Astrocyte (in vitro differentiated cells and primary cell): ENCODE results near the gene FPGS. TPM values are rescaled to one million over a fixed set of nuclear protein-coding genes. Genes with fewer than 3 reads are reported as not detected.

Source experiments
- DNase-seq: peaks from one replicate; pipeline ENCODE4 v3.0.0-alpha.2; 2010; ENCODE audit warnings: low read depth
- FAIRE-seq: peaks from 2 replicates; lab custom pipeline; 2011; peaks lifted over from hg19 to GRCh38; lab: Jason Lieb, UNC
- H2AFZ ChIP-seq: 2 replicates; pipeline ENCODE4 v1.6.0; 2012; ENCODE audit warnings: low read depth, low read length, inconsistent platforms
- H3K27ac ChIP-seq: 2 replicates; pipeline ENCODE4 v1.5.1; 2011; ENCODE audit warnings: low read depth, low read length, inconsistent platforms
- H3K27me3 ChIP-seq: 2 replicates; pipeline ENCODE4 v1.6.0; 2011; ENCODE audit warnings: low read length, inconsistent platforms; ENCODE audit not compliant: insufficient read depth
- H3K36me3 ChIP-seq: 2 replicates; pipeline ENCODE4 v1.5.1; 2011; ENCODE audit warnings: low read length, inconsistent platforms; ENCODE audit not compliant: insufficient read depth
- H3K4me1 ChIP-seq: 2 replicates; pipeline ENCODE4 v1.5.1; 2011; ENCODE audit warnings: low read length, inconsistent platforms; ENCODE audit not compliant: insufficient read depth
- H3K4me2 ChIP-seq: 2 replicates; pipeline ENCODE4 v1.6.0; 2012; ENCODE audit warnings: low read length, inconsistent platforms
- H3K4me3 ChIP-seq: 2 replicates; pipeline ENCODE4 v1.5.1; 2011; ENCODE audit warnings: low read depth, mild to moderate bottlenecking, low read length, inconsistent platforms; ENCODE audit not compliant: insufficient read depth
- H3K79me2 ChIP-seq: 2 replicates; pipeline ENCODE4 v1.6.0; 2012; ENCODE audit warnings: mild to moderate bottlenecking, low read length, inconsistent platforms; ENCODE audit not compliant: insufficient read depth
- H3K9ac ChIP-seq: 2 replicates; pipeline ENCODE4 v1.6.0; 2012; ENCODE audit warnings: mild to moderate bottlenecking, low read length, inconsistent platforms
- H3K9me3 ChIP-seq: 2 replicates; pipeline ENCODE4 v1.5.1; 2012; ENCODE audit warnings: low read depth, mild to moderate bottlenecking, low read length, inconsistent platforms; ENCODE audit not compliant: insufficient read depth
- H4K20me1 ChIP-seq: 2 replicates; pipeline ENCODE4 v1.6.0; 2012; ENCODE audit warnings: low read length, inconsistent platforms; ENCODE audit not compliant: insufficient read depth
- H3K27ac Mint-ChIP-seq: one replicate; pipeline ENCODE4 v1.8.0; 2021; ENCODE audit warnings: mild to moderate bottlenecking, mixed read lengths; ENCODE audit not compliant: unreplicated experiment
- H3K27me3 Mint-ChIP-seq: one replicate; pipeline ENCODE4 v1.8.0; 2021; ENCODE audit warnings: low read depth, mixed read lengths; ENCODE audit not compliant: unreplicated experiment
- H3K36me3 Mint-ChIP-seq: one replicate; pipeline ENCODE4 v1.8.0; 2021; ENCODE audit warnings: low read depth, mixed read lengths; ENCODE audit not compliant: unreplicated experiment
- H3K4me1 Mint-ChIP-seq: one replicate; pipeline ENCODE4 v1.8.0; 2021; ENCODE audit warnings: low read depth, mixed read lengths; ENCODE audit not compliant: unreplicated experiment
- H3K4me3 Mint-ChIP-seq: one replicate; pipeline ENCODE4 v1.8.0; 2021; ENCODE audit warnings: mild to moderate bottlenecking, moderate library complexity, mixed read lengths; ENCODE audit not compliant: unreplicated experiment
- H3K9me3 Mint-ChIP-seq: one replicate; pipeline ENCODE4 v1.8.0; 2021; ENCODE audit warnings: mild to moderate bottlenecking, mixed read lengths; ENCODE audit not compliant: unreplicated experiment
- CTCF ChIP-seq: IDR thresholded peaks from 2 replicates; pipeline ENCODE4 v1.5.1; 2011; ENCODE audit warnings: low read depth, mild to moderate bottlenecking, inconsistent platforms, low read length, moderate library complexity; ENCODE audit not compliant: insufficient read depth
- EZH2 ChIP-seq: IDR thresholded peaks from 2 replicates; pipeline ENCODE4 v1.6.1; 2012; ENCODE audit warnings: mild to moderate bottlenecking, low read length, inconsistent platforms; ENCODE audit not compliant: insufficient read depth
- total RNA-seq: library from RNA; stranded (reverse); gene quantifications from 2 replicates; pipeline ENCODE4 v1.2.1, GENCODE V29; 2021

The FPGS gene
- total RNA-seq, 1 donor from 2014 or later, result 49.4 TPM

DNA sequence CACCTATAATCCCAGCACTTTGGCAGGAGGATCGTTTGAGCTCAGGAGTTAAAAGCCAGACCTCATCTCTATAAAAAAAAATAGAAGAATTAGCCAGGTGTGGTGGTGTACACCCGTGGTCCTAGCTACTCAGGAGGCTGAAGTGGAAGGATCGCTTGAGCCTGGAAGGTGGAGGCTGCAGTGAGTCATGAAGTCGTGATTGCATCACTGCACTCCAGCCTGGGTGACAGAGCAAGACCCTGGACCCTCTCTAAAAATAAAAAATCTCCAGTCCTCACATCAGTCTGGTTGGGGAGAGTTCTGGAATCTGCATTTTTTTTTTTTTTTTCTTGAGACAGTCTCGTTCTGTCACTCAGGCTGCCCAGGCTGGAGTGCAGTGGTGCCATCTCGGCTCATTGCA lies 9.3 kb downstream of the FPGS start:
- Histone ChIP-seq H3K27ac (no peak overlapping the region), H3K9me3 (no peaks in the 10 kb centered on the region), H2AFZ (no peak overlapping the region), H3K79me2 (peaks cover 6% of the 10 kb centered on the region), H3K4me2 (no peak overlapping the region), H3K9ac (no peak overlapping the region), H3K36me3 (peaks cover 11% of the 10 kb centered on the region), H3K27me3 (no peaks in the 10 kb centered on the region), H4K20me1 (peaks cover 30% of the 10 kb centered on the region), H3K4me1 (no peaks in the 10 kb centered on the region), H3K4me3 (no peak overlapping the region)
- Mint-ChIP-seq H3K9me3 (no peaks in the 10 kb centered on the region), H3K27me3 (no peaks in the 10 kb centered on the region), H3K4me1 (peaks cover 2% of the 10 kb centered on the region), H3K36me3 (peaks cover 16% of the 10 kb centered on the region), H3K4me3 (no peak overlapping the region), H3K27ac (no peak overlapping the region)
- TF ChIP-seq CTCF, result no peak
- DNase-seq, result no peak
- FAIRE-seq, result no peak

- FAIRE-seq (no peak), DNase-seq (no peak)
- peaks cover 9% of the 10 kb centered on the region for H3K36me3 Mint-ChIP-seq
- peaks cover 3% of the 10 kb centered on the region for H3K4me1 Mint-ChIP-seq
- H2AFZ ChIP-seq, result no peak overlapping the region
- H3K9ac ChIP-seq, result no peak overlapping the region
- H3K27ac Mint-ChIP-seq, result no peak overlapping the region
- TF ChIP-seq EZH2 (no peak), CTCF (no peak)
- no peaks in the 10 kb centered on the region for H3K27me3 ChIP-seq
- H3K4me3 ChIP-seq, result no peak overlapping the region
- no peaks in the 10 kb centered on the region for H3K27me3 Mint-ChIP-seq
- H3K4me3 Mint-ChIP-seq, result no peak overlapping the region
- no peaks in the 10 kb centered on the region for H3K79me2 ChIP-seq
- H3K9me3 ChIP-seq, result no peaks in the 10 kb centered on the region
- H3K27ac ChIP-seq, result no peak overlapping the region
- H3K4me1 ChIP-seq, result no peaks in the 10 kb centered on the region
- peaks cover 11% of the 10 kb centered on the region for H3K36me3 ChIP-seq
- H4K20me1 ChIP-seq, result peaks cover 23% of the 10 kb centered on the region
- H3K9me3 Mint-ChIP-seq, result no peaks in the 10 kb centered on the region
- H3K4me2 ChIP-seq, result no peak overlapping the region
Observed at GRCh38 chr9:127812936-127813675, 10.4 kb downstream of the FPGS start.

- Mint-ChIP-seq H3K4me3 (no peak overlapping the region), H3K4me1 (peaks cover 3% of the 10 kb centered on the region), H3K36me3 (peaks cover 15% of the 10 kb centered on the region), H3K27ac (no peak overlapping the region), H3K27me3 (no peaks in the 10 kb centered on the region), H3K9me3 (no peaks in the 10 kb centered on the region)
- no peak for DNase-seq
- H3K79me2 ChIP-seq, result no peaks in the 10 kb centered on the region
- no peak overlapping the region for H3K4me3 ChIP-seq
- H2AFZ ChIP-seq, result no peak overlapping the region
- H3K9me3 ChIP-seq, result no peaks in the 10 kb centered on the region
- H3K9ac ChIP-seq, result no peak overlapping the region
- H4K20me1 ChIP-seq, result peaks cover 18% of the 10 kb centered on the region
- H3K27me3 ChIP-seq, result no peaks in the 10 kb centered on the region
- peaks cover 11% of the 10 kb centered on the region for H3K36me3 ChIP-seq
- no peak overlapping the region for H3K27ac ChIP-seq
- H3K4me2 ChIP-seq, result no peak overlapping the region
- no peaks in the 10 kb centered on the region for H3K4me1 ChIP-seq
- TF ChIP-seq EZH2, result no peak
- no peak for TF ChIP-seq CTCF
- FAIRE-seq, result no peak
Observed at GRCh38 chr9:127813686-127814226, 11.1 kb downstream of the FPGS start.
